ENCODE measurements around the gene F7.

GRCh38 chr13:113083402-113084061 is 22.1 kb upstream of the F7 start:
- TF ChIP-seq CTCF (IDR thresholded peaks at IDR 0.05) (no peak), POLR2A (IDR thresholded peaks at IDR 0.05) (no peak)

All from thyroid gland (tissue), 4 donors.